GM06990 (cell line): ENCODE results near the gene GPR150.

Source experiments
- DNase-seq: peaks from one replicate; pipeline ENCODE4 v3.0.0-alpha.2; 2011; ENCODE audit not compliant: insufficient read length; ENCODE audit errors: extremely low read depth
- H3K27me3 ChIP-seq: replicated peaks from 2 replicates; pipeline ENCODE4 v1.6.0; 2011; ENCODE audit warnings: low read length; ENCODE audit not compliant: control insufficient read depth, insufficient read depth
- H3K36me3 ChIP-seq: 2 replicates; pipeline ENCODE4 v1.5.1; 2011; ENCODE audit warnings: low read length; ENCODE audit not compliant: control insufficient read depth, insufficient read depth
- H3K4me3 ChIP-seq: replicated peaks from 2 replicates; pipeline ENCODE4 v1.5.1; 2011; ENCODE audit warnings: low read depth, mild to moderate bottlenecking, control low read depth, low read length
- TF ChIP-seq, protein P1 (sequence below): IDR thresholded peaks from 2 replicates; pipeline ENCODE4 v1.5.1; 2011; ENCODE audit warnings: low read length, control low read depth, mild to moderate bottlenecking, inconsistent platforms; ENCODE audit not compliant: insufficient read depth, poor library complexity, severe bottlenecking

GPR150 gene

DNA sequence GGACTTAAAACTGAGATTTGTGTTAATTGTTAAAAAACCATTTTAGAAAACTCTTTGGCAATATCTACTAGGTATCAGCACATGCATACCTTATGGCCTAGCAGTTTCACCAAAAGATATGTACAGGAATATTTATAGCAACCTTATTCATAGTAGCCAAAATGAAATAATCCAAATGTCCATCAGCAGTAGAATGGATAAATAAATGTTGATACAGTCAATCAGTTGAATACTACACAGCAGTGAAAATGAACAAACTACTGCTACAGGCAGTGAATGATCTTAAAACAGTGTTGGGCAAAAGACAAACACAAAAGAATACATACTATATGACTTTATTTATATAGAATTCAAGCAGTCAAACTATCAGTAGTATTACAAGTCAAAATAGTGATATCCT is 43.1 kb downstream of the GPR150 start:
- no peaks in the 10 kb centered on the region for H3K27me3 ChIP-seq
- H3K36me3 ChIP-seq: no peaks in the 10 kb centered on the region
- no peak overlapping the region for H3K4me3 ChIP-seq
- TF ChIP-seq, protein P1, sequence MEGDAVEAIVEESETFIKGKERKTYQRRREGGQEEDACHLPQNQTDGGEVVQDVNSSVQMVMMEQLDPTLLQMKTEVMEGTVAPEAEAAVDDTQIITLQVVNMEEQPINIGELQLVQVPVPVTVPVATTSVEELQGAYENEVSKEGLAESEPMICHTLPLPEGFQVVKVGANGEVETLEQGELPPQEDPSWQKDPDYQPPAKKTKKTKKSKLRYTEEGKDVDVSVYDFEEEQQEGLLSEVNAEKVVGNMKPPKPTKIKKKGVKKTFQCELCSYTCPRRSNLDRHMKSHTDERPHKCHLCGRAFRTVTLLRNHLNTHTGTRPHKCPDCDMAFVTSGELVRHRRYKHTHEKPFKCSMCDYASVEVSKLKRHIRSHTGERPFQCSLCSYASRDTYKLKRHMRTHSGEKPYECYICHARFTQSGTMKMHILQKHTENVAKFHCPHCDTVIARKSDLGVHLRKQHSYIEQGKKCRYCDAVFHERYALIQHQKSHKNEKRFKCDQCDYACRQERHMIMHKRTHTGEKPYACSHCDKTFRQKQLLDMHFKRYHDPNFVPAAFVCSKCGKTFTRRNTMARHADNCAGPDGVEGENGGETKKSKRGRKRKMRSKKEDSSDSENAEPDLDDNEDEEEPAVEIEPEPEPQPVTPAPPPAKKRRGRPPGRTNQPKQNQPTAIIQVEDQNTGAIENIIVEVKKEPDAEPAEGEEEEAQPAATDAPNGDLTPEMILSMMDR: no peak
- DNase-seq: no peak

DNA sequence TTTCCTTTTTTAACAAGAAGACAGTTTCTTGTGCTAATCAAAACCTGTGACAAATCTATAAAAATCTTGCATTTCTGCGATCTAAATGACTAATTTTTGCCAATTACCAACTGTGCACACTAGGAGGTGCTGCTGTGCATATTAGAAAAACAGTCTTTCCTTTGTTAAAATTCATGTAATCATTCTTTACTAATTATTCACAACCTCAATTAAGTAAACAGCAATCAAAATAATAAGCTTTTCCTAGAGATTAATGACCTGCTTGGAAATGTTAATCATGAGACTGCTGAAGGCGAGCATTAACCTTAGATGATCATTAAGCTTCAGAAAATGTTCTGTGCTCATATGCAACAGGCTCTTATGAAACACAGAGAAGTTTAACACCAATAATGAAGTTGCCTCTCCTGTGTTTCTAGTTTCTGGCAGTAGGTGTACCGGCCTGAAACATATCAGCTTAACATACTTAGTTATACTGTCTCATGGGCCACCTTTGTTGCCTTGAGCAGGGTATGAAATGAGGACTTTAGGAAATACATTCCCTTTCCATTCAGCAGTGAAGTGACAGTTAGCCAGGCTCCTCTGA is 44.4 kb downstream of the GPR150 start:
- TF ChIP-seq, protein P1: peak; percentile 80
- peak; percentile 13 for DNase-seq
- Histone ChIP-seq H3K36me3 (no peaks in the 10 kb centered on the region), H3K4me3 (no peak overlapping the region), H3K27me3 (no peaks in the 10 kb centered on the region)

DNA sequence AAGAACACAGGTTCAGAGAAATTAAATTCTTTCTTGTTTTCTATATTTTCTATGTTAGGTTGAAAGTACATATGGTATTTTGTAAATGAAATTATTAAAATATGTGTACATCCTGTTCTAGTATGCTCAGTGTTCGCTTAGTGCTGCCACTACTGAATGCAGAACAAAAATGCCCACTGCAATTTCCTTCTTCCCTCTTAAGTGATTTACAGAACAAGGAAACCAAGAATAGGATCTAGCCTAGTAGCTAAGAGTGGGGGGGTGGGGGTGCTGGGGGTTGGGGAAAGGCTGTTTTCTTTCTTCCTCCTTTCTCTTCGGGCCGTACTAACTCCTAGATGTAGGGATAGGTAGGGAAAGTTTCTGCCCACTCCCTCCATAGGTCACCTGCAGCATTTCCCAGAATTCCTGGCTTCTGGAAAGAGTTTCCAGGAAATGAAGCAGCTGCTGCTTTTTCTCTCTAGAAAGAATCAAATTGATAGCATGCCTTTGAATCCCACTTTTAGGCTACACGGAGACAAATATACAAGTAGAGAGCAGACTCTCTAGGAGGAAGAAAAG is 47.3 kb downstream of the GPR150 start:
- Histone ChIP-seq H3K27me3 (no peaks in the 10 kb centered on the region), H3K4me3 (no peak overlapping the region), H3K36me3 (no peaks in the 10 kb centered on the region)
- TF ChIP-seq, protein P1: no peak
- DNase-seq: no peak

DNA sequence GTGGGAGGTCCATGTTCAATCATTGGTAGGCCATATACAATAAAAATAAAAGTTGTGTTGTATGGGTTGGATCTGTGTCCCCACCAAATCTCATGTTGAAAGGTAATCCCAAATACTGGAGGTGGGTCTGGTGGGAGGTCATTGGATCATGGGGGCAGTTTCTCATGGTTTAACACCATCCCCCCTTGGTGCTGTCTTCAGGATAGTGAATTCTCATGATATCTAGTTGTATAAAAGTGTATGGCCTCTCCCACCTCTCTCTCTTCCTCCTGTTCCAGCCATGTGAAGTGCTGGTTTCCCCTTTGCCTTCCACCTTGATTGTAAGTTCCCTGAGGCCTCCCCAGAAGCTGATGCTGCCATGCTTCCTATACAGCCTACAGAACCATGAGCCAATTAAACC is 47.8 kb downstream of the GPR150 start:
- TF ChIP-seq, protein P1: no peak

DNA sequence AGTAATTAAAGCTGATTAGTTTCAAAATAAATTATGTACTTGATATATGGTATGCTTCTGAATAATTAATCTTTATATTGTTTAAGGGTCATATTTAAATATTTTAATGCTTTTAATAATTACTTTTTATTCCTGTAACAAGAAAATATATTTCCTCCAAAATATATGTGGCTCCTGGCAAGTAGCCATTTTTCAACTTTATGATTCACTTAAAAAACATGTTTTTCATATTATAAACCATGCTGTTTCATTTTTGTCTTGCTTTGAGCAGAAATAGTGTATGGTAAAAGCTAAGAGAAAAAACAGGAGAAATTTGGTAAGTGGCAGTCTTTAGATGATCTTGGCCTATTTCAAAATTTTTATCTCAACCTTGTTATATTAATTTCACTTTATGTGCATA is 48.3 kb downstream of the GPR150 start:
- TF ChIP-seq, protein P1: no peak
- Histone ChIP-seq H3K27me3 (no peaks in the 10 kb centered on the region), H3K4me3 (no peak overlapping the region), H3K36me3 (no peaks in the 10 kb centered on the region)
- DNase-seq: no peak

More for the DNA sequence above, 47.8 kb downstream of the GPR150 start:
- Histone ChIP-seq H3K36me3 (no peaks in the 10 kb centered on the region), H3K27me3 (no peaks in the 10 kb centered on the region), H3K4me3 (no peak overlapping the region)
- DNase-seq: no peak

DNA sequence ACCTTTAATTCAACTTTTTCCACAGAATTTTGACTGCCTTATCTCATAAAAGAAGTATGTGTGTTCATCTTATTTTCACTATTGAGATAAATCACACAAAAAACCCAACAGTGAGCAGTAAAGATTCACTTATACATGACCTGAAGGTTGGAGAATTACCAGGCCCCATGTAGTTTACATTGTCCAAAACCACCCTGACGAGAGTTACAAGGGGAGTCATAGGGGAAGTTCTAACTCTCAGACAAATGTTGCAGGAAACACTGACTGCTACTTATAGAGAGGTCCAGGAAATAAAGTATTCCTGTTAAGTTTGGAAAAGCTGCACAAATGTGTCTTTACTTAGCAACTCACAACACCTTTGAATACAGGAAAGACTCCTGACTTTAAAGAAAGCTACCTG is 48.8 kb downstream of the GPR150 start:
- DNase-seq: no peak
- TF ChIP-seq, protein P1: no peak
- Histone ChIP-seq H3K36me3 (no peaks in the 10 kb centered on the region), H3K27me3 (no peaks in the 10 kb centered on the region), H3K4me3 (no peak overlapping the region)
